Karpas-422 (cell line): Measurements from ENCODE around the gene KIF20A. TPM values are rescaled to one million over a fixed set of nuclear protein-coding genes. Genes with fewer than 3 reads are reported as not detected.
"Not testable (repeated sequence)": the region's sequence is repeated elsewhere in the genome, so short reads cannot be mapped to it uniquely, and the experiment has no call there.

ENCODE experiments used
- DNase-seq: peaks from one replicate; pipeline ENCODE4 v3.0.0-alpha.2; 2015
- H2AFZ ChIP-seq: fragments of 200-600 bp; sonication (generic); 2 replicates; pipeline ENCODE4 v1.6.1; 2014; ENCODE audit warnings: antibody characterized with exemption, low read length, mixed read lengths
- H3K27ac ChIP-seq: fragments of 200-600 bp; sonication (generic); 2 replicates; pipeline ENCODE4 v1.5.1; 2014; ENCODE audit warnings: mild to moderate bottlenecking, low read length, moderate library complexity
- H3K27me3 ChIP-seq: fragments of 200-600 bp; sonication (generic); 2 replicates; pipeline ENCODE4 v1.6.1; 2014; ENCODE audit warnings: low read length, mixed read lengths
- H3K36me3 ChIP-seq: fragments of 200-600 bp; sonication (generic); 2 replicates; pipeline ENCODE4 v1.6.1; 2014; ENCODE audit warnings: low read length, mixed read lengths; ENCODE audit not compliant: insufficient read depth
- H3K4me1 ChIP-seq: fragments of 200-600 bp; sonication (generic); 2 replicates; pipeline ENCODE4 v1.6.1; 2014; ENCODE audit warnings: mild to moderate bottlenecking, low read length, mixed read lengths
- H3K4me2 ChIP-seq: fragments of 200-600 bp; sonication (generic); 2 replicates; pipeline ENCODE4 v1.6.1; 2014; ENCODE audit warnings: low read length, low read depth, mild to moderate bottlenecking; ENCODE audit not compliant: poor library complexity, severe bottlenecking
- H3K4me3 ChIP-seq: fragments of 200-600 bp; sonication (generic); 2 replicates; pipeline ENCODE4 v1.5.1; 2014; ENCODE audit warnings: mild to moderate bottlenecking, antibody characterized with exemption, low read length, mixed read lengths
- H3K79me2 ChIP-seq: fragments of 200-600 bp; sonication (generic); 2 replicates; pipeline ENCODE4 v1.6.1; 2014; ENCODE audit warnings: mild to moderate bottlenecking, low read length, mixed read lengths
- H3K9ac ChIP-seq: fragments of 200-600 bp; sonication (generic); 2 replicates; pipeline ENCODE4 v1.6.0; 2014; ENCODE audit warnings: low read length
- H3K9me2 ChIP-seq: fragments of 200-600 bp; sonication (generic), shearing (Covaris generic); replicated peaks from 2 replicates; pipeline ENCODE4 v1.6.0; 2014; ENCODE audit warnings: mild to moderate bottlenecking, low read length, moderate library complexity; ENCODE audit not compliant: insufficient read depth
- H3K9me3 ChIP-seq: fragments of 300-700, 200-600 bp; sonication (generic); 2 replicates; pipeline ENCODE4 v1.6.1; 2014; ENCODE audit warnings: low read length, mixed read lengths
- H4K20me1 ChIP-seq: fragments of 200-600 bp; sonication (generic); 2 replicates; pipeline ENCODE4 v1.6.1; 2014; ENCODE audit warnings: mild to moderate bottlenecking, antibody characterized with exemption, low read length, low read depth; ENCODE audit not compliant: insufficient read depth
- total RNA-seq: library from RNA; depleted of rRNA; stranded (reverse); fragments of >200 nt; shearing (Covaris generic); gene quantifications from 2 replicates; pipeline ENCODE4 v1.2.3, GENCODE V29; 2014; ENCODE audit warnings: low replicate concordance; rRNA removed

KIF20A gene
- total RNA-seq: 16.9 and 26.5 TPM in 2 replicates

DNA sequence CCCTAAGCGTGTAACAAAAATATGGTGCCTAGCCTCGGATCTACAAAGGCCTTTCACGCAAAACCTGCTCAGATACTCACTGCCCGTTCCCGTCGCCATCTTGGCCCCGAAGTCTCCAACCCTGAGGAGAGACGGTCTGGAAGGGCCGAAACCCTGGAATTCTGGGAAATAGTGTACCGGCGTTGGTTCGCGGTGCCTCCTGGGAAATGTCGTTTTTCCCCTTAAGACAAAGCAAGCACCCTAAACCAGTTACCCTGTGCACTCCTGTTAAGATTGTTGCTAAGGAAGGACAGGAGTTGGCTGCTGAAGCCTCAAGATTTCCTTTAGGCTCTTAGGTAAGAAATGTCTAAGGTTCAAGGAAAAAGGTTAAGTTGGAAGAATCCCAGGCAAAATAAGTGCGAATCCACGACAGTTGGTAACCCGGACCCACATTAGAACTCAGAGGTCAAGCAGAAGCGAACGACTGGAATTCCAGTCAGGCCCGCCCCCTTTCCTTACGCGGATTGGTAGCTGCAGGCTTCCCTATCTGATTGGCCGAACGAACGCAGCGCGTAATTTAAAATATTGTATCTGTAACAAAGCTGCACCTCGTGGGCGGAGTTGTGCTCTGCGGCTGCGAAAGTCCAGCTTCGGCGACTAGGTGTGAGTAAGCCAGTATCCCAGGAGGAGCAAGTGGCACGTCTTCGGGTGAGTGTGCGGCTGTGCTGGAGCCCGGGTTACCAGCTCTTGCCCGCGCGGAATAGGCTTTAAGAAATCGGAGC lies at the start of gene KIF20A, which contains the start of gene BRD8:
Gene KIF20A, plus strand, starts transcription at position 597 of the 761 bp plus-strand sequence. CDS start 569 bp downstream, outside the sequence.
Gene BRD8, minus strand, starts transcription at position 115 of the 761 bp plus-strand sequence. Its CDS starts 16 bp downstream, at position 99.
- Histone ChIP-seq H3K27me3 (no peaks in the 10 kb centered on the region), H3K4me2 (peak within 1 kb of the TSS; percentile 91), H3K9me3 (no peaks in the 10 kb centered on the region), H3K79me2 (peaks cover 66% of the 10 kb centered on the region), H3K36me3 (peaks cover 34% of the 10 kb centered on the region), H3K4me1 (peaks cover 16% of the 10 kb centered on the region), H2AFZ (peak within 1 kb of the TSS; percentile 96), H3K9ac (peak within 1 kb of the TSS; percentile 91), H4K20me1 (no peaks in the 10 kb centered on the region), H3K27ac (peak within 1 kb of the TSS; percentile 84), H3K9me2 (no peaks in the 10 kb centered on the region), H3K4me3 (peak within 1 kb of the TSS; percentile 92)
- peak; percentile 96 for DNase-seq

DNA sequence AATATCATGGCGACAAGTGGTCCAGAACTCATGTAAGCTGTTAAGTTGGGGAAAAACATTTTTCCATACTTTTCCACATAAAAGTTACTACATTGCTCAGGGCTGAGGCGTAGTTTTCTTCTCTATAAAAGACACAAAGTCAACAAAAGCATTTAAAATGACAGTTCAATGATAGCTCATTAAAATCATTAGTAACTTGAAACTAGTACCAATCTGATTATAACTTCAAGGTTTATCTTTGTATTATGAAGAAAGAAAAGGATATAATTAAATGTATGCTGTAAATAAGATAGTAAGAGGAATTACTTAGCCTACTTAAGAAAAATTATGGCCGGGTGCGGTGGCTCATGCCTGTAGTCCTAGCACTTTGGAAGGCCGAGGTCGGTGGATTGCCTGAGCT lies 49.6 kb upstream of the KIF20A start:
- DNase-seq: no peak
- Histone ChIP-seq H3K27me3 (no peaks in the 10 kb centered on the region), H3K27ac (no peak overlapping the region), H3K9ac (no peak overlapping the region), H2AFZ (no peak overlapping the region), H3K4me2 (no peak overlapping the region), H3K36me3 (no peaks in the 10 kb centered on the region), H3K4me1 (peaks cover 12% of the 10 kb centered on the region), H3K4me3 (no peak overlapping the region), H3K9me2 (no peaks in the 10 kb centered on the region), H3K9me3 (no peaks in the 10 kb centered on the region), H3K79me2 (no peaks in the 10 kb centered on the region), H4K20me1 (no peaks in the 10 kb centered on the region)

DNA sequence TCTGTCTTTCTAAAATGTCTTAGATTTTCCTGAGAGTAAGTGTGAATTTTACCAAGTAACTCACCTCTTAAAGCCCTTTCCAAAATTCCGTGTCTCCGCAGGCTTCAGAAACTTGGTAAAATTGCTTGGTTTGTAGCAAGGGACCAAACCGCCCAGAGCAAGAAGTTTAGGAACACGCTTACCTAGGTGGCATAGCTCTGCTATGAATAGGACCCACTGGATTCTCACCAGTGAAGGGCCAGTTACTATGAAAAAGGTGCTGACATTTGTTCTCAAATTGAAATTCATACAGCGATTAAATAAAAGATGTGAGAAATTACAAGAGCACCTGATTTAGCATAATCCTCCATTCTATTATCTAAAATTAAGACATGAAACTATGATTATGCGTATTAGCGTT lies 46.4 kb upstream of the KIF20A start:
- Histone ChIP-seq H3K4me3 (peak overlapping the region; percentile 58), H3K4me2 (peak overlapping the region; percentile 80), H3K9me2 (no peaks in the 10 kb centered on the region), H4K20me1 (no peaks in the 10 kb centered on the region), H3K27me3 (no peaks in the 10 kb centered on the region), H3K27ac (no peak overlapping the region), H3K9ac (peak overlapping the region; percentile 33), H3K79me2 (no peaks in the 10 kb centered on the region), H3K4me1 (peaks cover 12% of the 10 kb centered on the region), H3K9me3 (no peaks in the 10 kb centered on the region), H2AFZ (peak overlapping the region; percentile 78), H3K36me3 (no peaks in the 10 kb centered on the region)
- DNase-seq: no peak

- no peaks in the 10 kb centered on the region for H3K27me3 ChIP-seq
- H3K4me3 ChIP-seq: peak within 1 kb of the TSS; percentile 70
- peaks cover 27% of the 10 kb centered on the region for H3K4me1 ChIP-seq
- H3K9me2 ChIP-seq: no peaks in the 10 kb centered on the region
- peak within 1 kb of the TSS; percentile 99 for H3K4me2 ChIP-seq
- no peaks in the 10 kb centered on the region for H3K79me2 ChIP-seq
- H2AFZ ChIP-seq: peak within 1 kb of the TSS; percentile 94
- H3K36me3 ChIP-seq: no peaks in the 10 kb centered on the region
- H3K9ac ChIP-seq: peak within 1 kb of the TSS; percentile 58
- peak within 1 kb of the TSS; percentile 69 for H3K27ac ChIP-seq
- no peaks in the 10 kb centered on the region for H4K20me1 ChIP-seq
- no peaks in the 10 kb centered on the region for H3K9me3 ChIP-seq
- peak; percentile 89 for DNase-seq
Measured at GRCh38 chr5:138138949-138139780, 39.7 kb upstream of the KIF20A start, which contains the start of gene NME5. TSS of gene NME5 (minus strand) at chr5:138139428. CDS start at chr5:138138780, 648 bp downstream.

DNA sequence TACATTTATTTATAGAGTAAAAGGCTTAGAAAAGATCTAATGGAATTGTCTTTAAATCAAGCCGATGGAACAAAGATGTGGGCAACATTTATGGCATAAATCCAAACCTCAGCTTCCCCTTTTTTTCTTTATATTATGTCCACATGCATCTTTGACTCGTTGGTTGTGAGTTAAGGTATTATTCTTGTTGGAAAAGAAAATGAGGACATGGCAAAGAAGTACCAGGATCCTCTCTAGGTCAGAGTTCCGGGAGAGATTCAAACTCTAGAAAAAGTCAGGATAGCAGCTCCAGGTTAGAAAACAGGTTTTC lies 39.2 kb upstream of the KIF20A start:
- no peaks in the 10 kb centered on the region for H3K9me3 ChIP-seq
- peak overlapping the region; percentile 94 for H2AFZ ChIP-seq
- H3K27me3 ChIP-seq: no peaks in the 10 kb centered on the region
- H3K9ac ChIP-seq: peak overlapping the region; percentile 58
- DNase-seq: peak; percentile 59
- H3K4me1 ChIP-seq: peaks cover 27% of the 10 kb centered on the region
- H3K27ac ChIP-seq: peak overlapping the region; percentile 69
- H3K79me2 ChIP-seq: no peaks in the 10 kb centered on the region
- H3K36me3 ChIP-seq: no peaks in the 10 kb centered on the region
- peak overlapping the region; percentile 70 for H3K4me3 ChIP-seq
- no peaks in the 10 kb centered on the region for H4K20me1 ChIP-seq
- H3K9me2 ChIP-seq: no peaks in the 10 kb centered on the region
- peak overlapping the region; percentile 99 for H3K4me2 ChIP-seq

DNA sequence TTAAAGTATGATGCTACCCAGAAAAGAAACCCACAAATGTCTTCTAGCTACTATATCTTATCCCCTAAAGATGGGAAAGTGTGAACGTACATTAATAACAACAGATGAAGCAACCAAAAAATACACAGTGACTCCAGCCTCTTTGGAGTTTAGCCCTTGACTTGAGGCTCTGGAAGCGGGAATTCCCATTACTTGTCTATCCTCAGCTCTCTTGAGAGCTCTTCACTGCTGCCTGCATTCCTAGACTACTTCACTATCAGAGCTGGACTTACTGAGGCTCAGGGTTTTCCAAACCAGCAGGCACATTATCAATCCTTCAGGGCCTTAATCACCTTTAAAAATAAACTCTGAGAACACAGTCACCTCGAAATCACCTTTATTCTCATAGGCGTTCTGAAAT lies 38.6 kb upstream of the KIF20A start:
- peaks cover 27% of the 10 kb centered on the region for H3K4me1 ChIP-seq
- peak overlapping the region; percentile 99 for H3K4me2 ChIP-seq
- peak overlapping the region; percentile 58 for H3K9ac ChIP-seq
- H3K79me2 ChIP-seq: no peaks in the 10 kb centered on the region
- H3K9me2 ChIP-seq: no peaks in the 10 kb centered on the region
- H3K36me3 ChIP-seq: no peaks in the 10 kb centered on the region
- H3K27ac ChIP-seq: peak overlapping the region; percentile 69; the same call in 1 of the 2 replicates
- no peaks in the 10 kb centered on the region for H4K20me1 ChIP-seq
- DNase-seq: no peak
- no peaks in the 10 kb centered on the region for H3K9me3 ChIP-seq
- no peaks in the 10 kb centered on the region for H3K27me3 ChIP-seq
- H3K4me3 ChIP-seq: 0 out of 2 replicates have a peak overlapping the region, but pooled peaks have one; percentile 70
- peak overlapping the region; percentile 94 for H2AFZ ChIP-seq

DNA sequence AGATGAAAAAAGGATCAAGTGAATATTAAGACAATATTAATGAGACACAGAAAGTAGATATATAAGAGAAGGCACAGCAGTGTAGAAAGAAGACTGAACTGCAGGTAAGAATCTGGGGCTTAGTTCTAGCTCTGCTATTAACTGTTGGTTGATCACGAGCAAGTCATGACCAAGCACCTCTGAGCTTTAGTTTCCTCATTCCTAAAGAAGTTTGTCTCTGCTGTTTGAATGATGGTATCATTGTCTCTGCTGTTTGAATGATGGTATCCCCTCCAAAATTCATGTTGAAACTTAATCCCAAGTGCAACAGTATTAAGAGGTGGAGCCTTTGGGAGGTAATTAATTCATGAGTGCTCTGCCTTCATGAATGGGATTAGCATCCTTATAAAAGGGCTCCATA lies 37.2 kb upstream of the KIF20A start:
- DNase-seq: no peak
- Histone ChIP-seq H3K9me3 (no peaks in the 10 kb centered on the region), H3K27ac (no peak overlapping the region), H3K27me3 (no peaks in the 10 kb centered on the region), H3K4me3 (no peak overlapping the region), H3K4me1 (peaks cover 27% of the 10 kb centered on the region), H3K9ac (no peak overlapping the region), H4K20me1 (no peaks in the 10 kb centered on the region), H3K79me2 (no peaks in the 10 kb centered on the region), H3K9me2 (no peaks in the 10 kb centered on the region), H3K4me2 (no peak overlapping the region), H2AFZ (no peak overlapping the region), H3K36me3 (no peaks in the 10 kb centered on the region)

- H4K20me1 ChIP-seq, H3K27me3 ChIP-seq, H3K27ac ChIP-seq, H3K4me3 ChIP-seq, H3K9me2 ChIP-seq, H2AFZ ChIP-seq, H3K9ac ChIP-seq, H3K79me2 ChIP-seq, H3K36me3 ChIP-seq, DNase-seq, H3K4me2 ChIP-seq, H3K9me3 ChIP-seq: not testable (repeated sequence)
- H3K4me1 ChIP-seq: peaks cover 20% of the 10 kb centered on the region
Measured at GRCh38 chr5:138143578-138143977, 35.3 kb upstream of the KIF20A start.
